Measurements from ENCODE around the gene SLAMF1.

GRCh38 chr1:160605792-160606479, 40.9 kb downstream of the SLAMF1 start:
- TF ChIP-seq CTCF (IDR thresholded peaks at IDR 0.05) (no peak), EP300 (IDR thresholded peaks at IDR 0.05) (no peak), POLR2A (IDR thresholded peaks at IDR 0.05) (no peak), POLR2AphosphoS5 (IDR thresholded peaks at IDR 0.05) (no peak)

All from upper lobe of left lung (tissue), 4 donors.